Measurements from ENCODE around the gene COL25A1. TPM values are rescaled to one million over a fixed set of nuclear protein-coding genes. Genes with fewer than 3 reads are reported as not detected.

COL25A1 gene
- total RNA-seq, 4 donors from 2014 or later, result 0.14 to 1.6 (median 0.32) TPM; not detected in 1

GRCh38 chr4:109049926-109050325 is 252.5 kb downstream of the COL25A1 start:
- Histone ChIP-seq H3K27ac (no peak overlapping the region), H3K9me3 (no peaks in the 10 kb centered on the region), H3K27me3 (no peaks in the 10 kb centered on the region), H3K4me3 (no peak overlapping the region), H3K36me3 (no peaks in the 10 kb centered on the region), H3K4me1 (peaks cover 0 to 8% (median 0%) of the 10 kb centered on the region in 4 donors)
- no peak for DNase-seq
- TF ChIP-seq CTCF (IDR thresholded peaks at IDR 0.05), result no peak
- TF ChIP-seq POLR2AphosphoS5 (IDR thresholded peaks at IDR 0.05), result no peak
- TF ChIP-seq POLR2A (IDR thresholded peaks at IDR 0.05), result no peak
- no peak for TF ChIP-seq EP300 (IDR thresholded peaks at IDR 0.05; ENCODE audit: low read depth)
- in situ Hi-C loops (cut with MboI; ENCODE audit: low pct_ligation_motif_present in 1 of 4, low pct_unique_long_range_greater_than_20kb in 1 of 4, low sequenced_read_pairs in 3 of 4), result no loop called here
- 85 to 92% methylated on average over 3 of the region's 3 CpGs for WGBS, 2 donors (ENCODE audit: low coverage in 1 of 2)
- intact Hi-C loops (cut with DNase I; ENCODE audit: low total_unique reads), result no loop called here

DNA sequence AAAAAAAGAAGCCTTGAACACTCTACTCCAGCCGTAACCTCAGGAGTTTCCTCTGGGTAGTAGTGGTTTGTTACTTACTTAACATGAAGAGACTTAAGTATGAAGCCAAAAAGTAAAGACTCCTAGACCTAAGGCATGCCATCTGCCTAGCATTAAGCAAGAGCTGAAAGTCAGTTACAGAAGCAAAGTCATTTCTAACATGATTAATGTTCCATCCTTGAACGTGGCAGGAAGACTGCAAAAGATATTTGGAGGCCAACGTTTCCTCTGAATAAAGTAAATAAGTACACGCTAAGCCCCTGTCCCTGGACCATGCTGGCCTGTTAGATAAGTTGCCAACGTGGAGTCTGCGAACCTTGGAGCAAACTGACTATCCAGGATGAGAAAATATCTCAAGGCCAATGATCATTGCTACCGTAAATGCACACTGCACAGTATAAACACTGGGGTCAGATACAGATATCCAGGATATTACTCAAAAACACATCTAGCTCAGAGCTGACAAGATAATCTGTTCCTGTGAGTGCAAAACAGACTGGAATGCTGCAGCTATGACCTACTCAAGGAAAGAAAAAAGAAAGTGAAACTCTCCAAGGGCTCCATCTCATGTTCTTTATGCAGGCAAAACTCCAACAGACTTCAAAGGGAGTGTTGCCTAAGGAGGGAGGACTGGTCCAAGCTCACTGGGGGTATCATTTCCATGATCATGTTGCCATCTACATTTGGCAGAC is 255.8 kb downstream of the COL25A1 start:
- DNase-seq, result no peak
- peak overlapping the region in 1 of 4 donors; percentile 1 for H3K27ac ChIP-seq
- TF ChIP-seq EP300 (IDR thresholded peaks at IDR 0.05; ENCODE audit: low read depth), result no peak
- no peak for TF ChIP-seq POLR2A (IDR thresholded peaks at IDR 0.05)
- TF ChIP-seq POLR2AphosphoS5 (IDR thresholded peaks at IDR 0.05), result no peak
- TF ChIP-seq CTCF (IDR thresholded peaks at IDR 0.05), result no peak
- H3K36me3 ChIP-seq, result no peaks in the 10 kb centered on the region
- no peaks in the 10 kb centered on the region for H3K27me3 ChIP-seq
- WGBS, 2 donors (ENCODE audit: low coverage in 1 of 2), result 37% methylated on average over 6 to 7 of the region's 7 CpGs
- H3K4me3 ChIP-seq, result peak overlapping the region in 1 of 4 donors; percentile 23
- peaks cover 0 to 8% (median 0%) of the 10 kb centered on the region in 4 donors for H3K4me1 ChIP-seq
- in situ Hi-C loops (cut with MboI; ENCODE audit: low pct_ligation_motif_present in 1 of 4, low pct_unique_long_range_greater_than_20kb in 1 of 4, low sequenced_read_pairs in 3 of 4) (no loop called here), intact Hi-C loops (cut with DNase I; ENCODE audit: low total_unique reads) (no loop called here)
- H3K9me3 ChIP-seq, result no peaks in the 10 kb centered on the region

GRCh38 chr4:109044431-109044830 is 258.0 kb downstream of the COL25A1 start:
- no peak overlapping the region for H3K27ac ChIP-seq
- intact Hi-C loops (cut with DNase I; ENCODE audit: low total_unique reads), result no loop called here
- in situ Hi-C loops (cut with MboI; ENCODE audit: low pct_ligation_motif_present in 1 of 4, low pct_unique_long_range_greater_than_20kb in 1 of 4, low sequenced_read_pairs in 3 of 4), result no loop called here
- no peaks in the 10 kb centered on the region for H3K27me3 ChIP-seq
- H3K36me3 ChIP-seq, result no peaks in the 10 kb centered on the region
- H3K9me3 ChIP-seq, result no peaks in the 10 kb centered on the region
- H3K4me1 ChIP-seq, result peaks cover 0 to 8% (median 0%) of the 10 kb centered on the region in 4 donors
- TF ChIP-seq POLR2A (IDR thresholded peaks at IDR 0.05), result no peak
- no peak for TF ChIP-seq EP300 (IDR thresholded peaks at IDR 0.05; ENCODE audit: low read depth)
- no peak for TF ChIP-seq CTCF (IDR thresholded peaks at IDR 0.05)
- no peak for TF ChIP-seq POLR2AphosphoS5 (IDR thresholded peaks at IDR 0.05)
- 55 to 66% methylated on average over 3 of the region's 3 CpGs for WGBS, 2 donors (ENCODE audit: low coverage in 1 of 2)
- no peak for DNase-seq
- no peak overlapping the region for H3K4me3 ChIP-seq

- Histone ChIP-seq H3K4me3 (no peak overlapping the region), H3K36me3 (no peaks in the 10 kb centered on the region), H3K27me3 (no peaks in the 10 kb centered on the region), H3K4me1 (peaks cover 0 to 8% (median 0%) of the 10 kb centered on the region in 4 donors), H3K9me3 (no peaks in the 10 kb centered on the region), H3K27ac (no peak overlapping the region)
- WGBS, 2 donors (ENCODE audit: low coverage in 1 of 2), result 39 to 66% methylated on average over 3 of the region's 3 CpGs
- in situ Hi-C loops (cut with MboI; ENCODE audit: low pct_ligation_motif_present in 1 of 4, low pct_unique_long_range_greater_than_20kb in 1 of 4, low sequenced_read_pairs in 3 of 4), result no loop called here
- TF ChIP-seq POLR2A (IDR thresholded peaks at IDR 0.05) (no peak), POLR2AphosphoS5 (IDR thresholded peaks at IDR 0.05) (no peak), CTCF (IDR thresholded peaks at IDR 0.05) (no peak)
- intact Hi-C loops (cut with DNase I; ENCODE audit: low total_unique reads), result no loop called here
- DNase-seq, result no peak
Measured at GRCh38 chr4:109043286-109043685, 259.2 kb downstream of the COL25A1 start.
